ENCODE results near the gene PTMS.

DNA sequence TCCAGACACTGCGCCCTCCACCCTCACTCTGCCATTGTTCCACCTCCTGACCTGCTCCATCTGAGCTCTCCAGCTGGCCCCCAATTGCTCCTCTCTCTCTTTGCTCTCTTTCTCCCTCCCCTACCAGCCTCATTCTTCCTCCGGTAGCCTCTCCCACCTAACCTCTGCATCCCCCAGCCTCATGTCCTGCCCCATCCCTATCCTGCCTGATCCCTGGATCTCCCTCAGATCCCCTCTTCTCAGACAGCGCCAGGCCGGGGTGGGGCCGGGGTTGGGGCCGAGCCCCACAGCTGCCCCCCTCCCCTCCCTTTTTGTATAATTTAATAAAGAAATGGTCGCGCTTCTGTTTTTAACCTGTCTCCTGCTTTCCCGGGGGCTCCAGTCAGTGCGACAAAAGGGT is 4.4 kb downstream of the PTMS start:
- TF ChIP-seq ZNF792 (tag by site-specific recombination; IDR thresholded peaks at IDR 0.05) (no peak), ZNF133 (tag by site-specific recombination; IDR thresholded peaks at IDR 0.05) (no peak), ZBTB1 (tag by site-specific recombination; IDR thresholded peaks at IDR 0.05) (no peak), ZNF521 (tag by site-specific recombination; IDR thresholded peaks at IDR 0.05) (no peak)
- TF ChIP-seq, protein P1, sequence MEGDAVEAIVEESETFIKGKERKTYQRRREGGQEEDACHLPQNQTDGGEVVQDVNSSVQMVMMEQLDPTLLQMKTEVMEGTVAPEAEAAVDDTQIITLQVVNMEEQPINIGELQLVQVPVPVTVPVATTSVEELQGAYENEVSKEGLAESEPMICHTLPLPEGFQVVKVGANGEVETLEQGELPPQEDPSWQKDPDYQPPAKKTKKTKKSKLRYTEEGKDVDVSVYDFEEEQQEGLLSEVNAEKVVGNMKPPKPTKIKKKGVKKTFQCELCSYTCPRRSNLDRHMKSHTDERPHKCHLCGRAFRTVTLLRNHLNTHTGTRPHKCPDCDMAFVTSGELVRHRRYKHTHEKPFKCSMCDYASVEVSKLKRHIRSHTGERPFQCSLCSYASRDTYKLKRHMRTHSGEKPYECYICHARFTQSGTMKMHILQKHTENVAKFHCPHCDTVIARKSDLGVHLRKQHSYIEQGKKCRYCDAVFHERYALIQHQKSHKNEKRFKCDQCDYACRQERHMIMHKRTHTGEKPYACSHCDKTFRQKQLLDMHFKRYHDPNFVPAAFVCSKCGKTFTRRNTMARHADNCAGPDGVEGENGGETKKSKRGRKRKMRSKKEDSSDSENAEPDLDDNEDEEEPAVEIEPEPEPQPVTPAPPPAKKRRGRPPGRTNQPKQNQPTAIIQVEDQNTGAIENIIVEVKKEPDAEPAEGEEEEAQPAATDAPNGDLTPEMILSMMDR (tag by site-specific recombination; IDR thresholded peaks at IDR 0.05): no peak
